ENCODE data around the gene AJUBA. TPM values are rescaled to one million over a fixed set of nuclear protein-coding genes. Genes with fewer than 3 reads are reported as not detected.
"Not testable (repeated sequence)": the region's sequence is repeated elsewhere in the genome, so short reads cannot be mapped to it uniquely, and the experiment has no call there.

The AJUBA gene
- total RNA-seq, 8 experiments from 2014 or later: 2.5 to 31.4 (median 8.9) TPM

GRCh38 chr14:23017091-23017490 lies 34.7 kb upstream of the AJUBA start:
- 13 to 100% (median 80%) methylated on average over 1 to 5 of the region's 5 CpGs; no CpG with 5 or more reads in 1 of the 10 experiments for WGBS, 10 experiments
- peaks cover 25 to 30% of the 10 kb centered on the region in 2 donors for H3K4me1 ChIP-seq (replicated peaks in 1 of 2)
- no peak overlapping the region for H3K4me3 ChIP-seq
- in situ Hi-C loops (cut with MboI; ENCODE audit: low pct_unique_long_range_greater_than_20kb in 2 of 9, low sequenced_read_pairs in 9 of 9, unreplicated experiment in 9 of 9): no loop called here
- no peak overlapping the region for H3K27ac ChIP-seq
- ATAC-seq (replicated peaks in 6 of 8): no peak

GRCh38 chr14:23015618-23016017 lies 33.3 kb upstream of the AJUBA start:
- peak overlapping the region in 1 of 2 donors; percentile 8 for H3K27ac ChIP-seq
- no peak overlapping the region for H3K4me3 ChIP-seq
- H3K4me1 ChIP-seq (replicated peaks in 1 of 2): peaks cover 10 to 16% of the 10 kb centered on the region in 2 donors
- 20 to 100% (median 71%) methylated on average over 1 to 4 of the region's 4 CpGs; no CpG with 5 or more reads in 1 of the 10 experiments for WGBS, 10 experiments
- in situ Hi-C loops (cut with MboI; ENCODE audit: low pct_unique_long_range_greater_than_20kb in 2 of 9, low sequenced_read_pairs in 9 of 9, unreplicated experiment in 9 of 9): no loop called here
- peak in 2 of 8 experiments; percentile 42 to 47 for ATAC-seq (replicated peaks in 6 of 8)

GRCh38 chr14:23013749-23014054 lies 31.4 kb upstream of the AJUBA start:
- H3K27ac ChIP-seq; in situ Hi-C loops (cut with MboI; ENCODE audit: low pct_unique_long_range_greater_than_20kb in 2 of 9, low sequenced_read_pairs in 9 of 9, unreplicated experiment in 9 of 9); ATAC-seq (replicated peaks in 6 of 8); H3K4me3 ChIP-seq: not testable (repeated sequence)
- WGBS, 10 experiments: 80 to 100% (median 93%) methylated on average over 1 to 4 of the region's 5 CpGs; no CpG with 5 or more reads in 3 of the 10 experiments
- H3K4me1 ChIP-seq (replicated peaks in 1 of 2): peaks cover 13 to 22% of the 10 kb centered on the region in 2 donors

GRCh38 chr14:23013054-23013748 lies 30.9 kb upstream of the AJUBA start:
- H3K4me3 ChIP-seq: no peak overlapping the region
- 51 to 100% (median 80%) methylated on average over 1 to 5 of the region's 6 CpGs for WGBS, 10 experiments
- in situ Hi-C loops (cut with MboI; ENCODE audit: low pct_unique_long_range_greater_than_20kb in 2 of 9, low sequenced_read_pairs in 9 of 9, unreplicated experiment in 9 of 9): no loop called here
- H3K27ac ChIP-seq: no peak overlapping the region
- peaks cover 16 to 25% of the 10 kb centered on the region in 2 donors for H3K4me1 ChIP-seq (replicated peaks in 1 of 2)
- ATAC-seq (replicated peaks in 6 of 8): no peak

- H3K27ac ChIP-seq: peak within 1 kb of the TSS; percentile 16 to 49
- in situ Hi-C loops (cut with MboI; ENCODE audit: low pct_unique_long_range_greater_than_20kb in 2 of 9, low sequenced_read_pairs in 9 of 9, unreplicated experiment in 9 of 9): no loop called here
- WGBS, 10 experiments: 5 to 80% (median 11%) methylated on average over 2 to 19 of the region's 40 CpGs; no CpG with 5 or more reads in 1 of the 10 experiments
- peak; percentile 4 to 20 (median 14) for ATAC-seq (replicated peaks in 6 of 8)
- peak within 1 kb of the TSS; percentile 20 to 40 (median 35) for H3K4me3 ChIP-seq
- peaks cover 30 to 38% of the 10 kb centered on the region in 2 donors for H3K4me1 ChIP-seq (replicated peaks in 1 of 2)
Observed at GRCh38 chr14:23009939-23010726, 27.8 kb upstream of the AJUBA start, which contains the start of gene C14orf93. C14orf93 (minus strand) TSS chr14:23010143; CDS start chr14:22999023, 11,120 bp downstream.

- Histone ChIP-seq H3K4me3 (peak overlapping the region; percentile 20 to 40 (median 35)), H3K4me1 (replicated peaks in 1 of 2) (peaks cover 30 to 38% of the 10 kb centered on the region in 2 donors), H3K27ac (peak overlapping the region; percentile 16 to 49)
- 0 to 46% (median 14%) methylated on average over 2 to 8 of the region's 8 CpGs for WGBS, 10 experiments
- in situ Hi-C loops (cut with MboI; ENCODE audit: low pct_unique_long_range_greater_than_20kb in 2 of 9, low sequenced_read_pairs in 9 of 9, unreplicated experiment in 9 of 9): no loop called here
- no peak for ATAC-seq (replicated peaks in 6 of 8)
Observed at GRCh38 chr14:23009483-23009938, 27.2 kb upstream of the AJUBA start.

GRCh38 chr14:23008831-23009230 lies 26.5 kb upstream of the AJUBA start:
- Histone ChIP-seq H3K4me1 (replicated peaks in 1 of 2) (peaks cover 30 to 38% of the 10 kb centered on the region in 2 donors), H3K4me3 (no peak overlapping the region), H3K27ac (no peak overlapping the region)
- no peak for ATAC-seq (replicated peaks in 6 of 8)
- WGBS, 10 experiments: 4 to 100% (median 70%) methylated on average over 1 to 3 of the region's 3 CpGs; no CpG with 5 or more reads in 1 of the 10 experiments
- in situ Hi-C loops (cut with MboI; ENCODE audit: low pct_unique_long_range_greater_than_20kb in 2 of 9, low sequenced_read_pairs in 9 of 9, unreplicated experiment in 9 of 9): no loop called here

GRCh38 chr14:23006544-23007419 lies 24.4 kb upstream of the AJUBA start:
- peak; percentile 94 to 98 (median 97) for ATAC-seq (replicated peaks in 6 of 8)

GRCh38 chr14:23006188-23006534 lies 23.8 kb upstream of the AJUBA start:
- ATAC-seq (replicated peaks in 6 of 8): no peak
- in situ Hi-C loops (cut with MboI; ENCODE audit: low pct_unique_long_range_greater_than_20kb in 2 of 9, low sequenced_read_pairs in 9 of 9, unreplicated experiment in 9 of 9): no loop called here
- peak overlapping the region; percentile 90 to 93 for H3K27ac ChIP-seq
- peaks cover 30 to 35% of the 10 kb centered on the region in 2 donors for H3K4me1 ChIP-seq (replicated peaks in 1 of 2)
- WGBS, 10 experiments: 29 to 84% (median 58%) methylated on average over 2 to 5 of the region's 5 CpGs; no CpG with 5 or more reads in 1 of the 10 experiments
- H3K4me3 ChIP-seq: peak overlapping the region; percentile 42 to 65 (median 51)

More at GRCh38 chr14:23006544-23007419, 24.4 kb upstream of the AJUBA start:
- peaks cover 30 to 35% of the 10 kb centered on the region in 2 donors for H3K4me1 ChIP-seq (replicated peaks in 1 of 2)
- in situ Hi-C loops (cut with MboI; ENCODE audit: low pct_unique_long_range_greater_than_20kb in 2 of 9, low sequenced_read_pairs in 9 of 9, unreplicated experiment in 9 of 9): no loop called here
- WGBS, 10 experiments: 0 to 16% (median 1%) methylated on average over 2 to 30 of the region's 62 CpGs; no CpG with 5 or more reads in 1 of the 10 experiments
- H3K27ac ChIP-seq: peak overlapping the region; percentile 90 to 93
- H3K4me3 ChIP-seq: peak overlapping the region; percentile 42 to 65 (median 51)

GRCh38 chr14:23005451-23006187 lies 23.3 kb upstream of the AJUBA start:
- Histone ChIP-seq H3K27ac (peak overlapping the region; percentile 90 to 93), H3K4me3 (peak overlapping the region in 4 of 5 donors; percentile 42 to 58 (median 48)), H3K4me1 (replicated peaks in 1 of 2) (peaks cover 30 to 35% of the 10 kb centered on the region in 2 donors)
- ATAC-seq (replicated peaks in 6 of 8): no peak
- in situ Hi-C loops (cut with MboI; ENCODE audit: low pct_unique_long_range_greater_than_20kb in 2 of 9, low sequenced_read_pairs in 9 of 9, unreplicated experiment in 9 of 9): no loop called here
- WGBS, 10 experiments: 70 to 100% (median 86%) methylated on average over 1 to 3 of the region's 3 CpGs; no CpG with 5 or more reads in 1 of the 10 experiments

- H3K4me1 ChIP-seq (replicated peaks in 1 of 2): peaks cover 22 to 31% of the 10 kb centered on the region in 2 donors
- H3K27ac ChIP-seq; H3K4me3 ChIP-seq; in situ Hi-C loops (cut with MboI; ENCODE audit: low pct_unique_long_range_greater_than_20kb in 2 of 9, low sequenced_read_pairs in 9 of 9, unreplicated experiment in 9 of 9); ATAC-seq (replicated peaks in 6 of 8): not testable (repeated sequence)
- 93 to 100% (median 100%) methylated on average over 1 to 4 of the region's 4 CpGs; no CpG with 5 or more reads in 5 of the 10 experiments for WGBS, 10 experiments
Observed at GRCh38 chr14:23004274-23004673, 21.9 kb upstream of the AJUBA start.

GRCh38 chr14:23002592-23002991 lies 20.2 kb upstream of the AJUBA start:
- ATAC-seq (replicated peaks in 6 of 8): no peak
- Histone ChIP-seq H3K27ac (no peak overlapping the region), H3K4me1 (replicated peaks in 1 of 2) (peaks cover 17 to 28% of the 10 kb centered on the region in 2 donors), H3K4me3 (no peak overlapping the region)
- 79 to 100% (median 100%) methylated on average over 1 to 3 of the region's 3 CpGs; no CpG with 5 or more reads in 2 of the 10 experiments for WGBS, 10 experiments
- in situ Hi-C loops (cut with MboI; ENCODE audit: low pct_unique_long_range_greater_than_20kb in 2 of 9, low sequenced_read_pairs in 9 of 9, unreplicated experiment in 9 of 9): no loop called here

All from motor neuron (in vitro differentiated cells).